ENCODE data around the gene MILR1.

Gene MILR1

DNA sequence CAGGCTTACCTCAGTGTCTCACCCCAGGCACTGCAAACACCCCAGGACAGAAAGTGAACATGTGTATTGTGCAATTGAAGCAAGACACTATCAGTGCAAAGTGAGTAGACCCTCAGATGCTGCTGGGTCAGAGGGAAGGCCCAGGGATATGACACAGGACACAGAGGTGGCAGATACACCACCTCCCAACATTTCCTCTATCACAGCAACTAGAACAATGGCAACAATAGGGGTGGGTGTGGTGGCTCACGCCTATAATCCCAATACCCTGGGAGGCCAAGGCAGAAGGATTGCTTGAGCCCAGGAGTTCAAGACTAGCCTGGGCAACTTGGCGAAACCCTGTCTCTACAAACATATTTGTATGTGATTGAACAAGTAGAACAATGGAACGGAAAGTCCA, 22.5 kb downstream of the MILR1 start:
- TF ChIP-seq, protein P1, sequence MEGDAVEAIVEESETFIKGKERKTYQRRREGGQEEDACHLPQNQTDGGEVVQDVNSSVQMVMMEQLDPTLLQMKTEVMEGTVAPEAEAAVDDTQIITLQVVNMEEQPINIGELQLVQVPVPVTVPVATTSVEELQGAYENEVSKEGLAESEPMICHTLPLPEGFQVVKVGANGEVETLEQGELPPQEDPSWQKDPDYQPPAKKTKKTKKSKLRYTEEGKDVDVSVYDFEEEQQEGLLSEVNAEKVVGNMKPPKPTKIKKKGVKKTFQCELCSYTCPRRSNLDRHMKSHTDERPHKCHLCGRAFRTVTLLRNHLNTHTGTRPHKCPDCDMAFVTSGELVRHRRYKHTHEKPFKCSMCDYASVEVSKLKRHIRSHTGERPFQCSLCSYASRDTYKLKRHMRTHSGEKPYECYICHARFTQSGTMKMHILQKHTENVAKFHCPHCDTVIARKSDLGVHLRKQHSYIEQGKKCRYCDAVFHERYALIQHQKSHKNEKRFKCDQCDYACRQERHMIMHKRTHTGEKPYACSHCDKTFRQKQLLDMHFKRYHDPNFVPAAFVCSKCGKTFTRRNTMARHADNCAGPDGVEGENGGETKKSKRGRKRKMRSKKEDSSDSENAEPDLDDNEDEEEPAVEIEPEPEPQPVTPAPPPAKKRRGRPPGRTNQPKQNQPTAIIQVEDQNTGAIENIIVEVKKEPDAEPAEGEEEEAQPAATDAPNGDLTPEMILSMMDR (IDR thresholded peaks at IDR 0.05; ENCODE audit: low read depth, low read length, missing control alignments) = no peak
- H3K4me3 ChIP-seq (ENCODE audit: low read depth, low read length) = no peak overlapping the region
- no peak for DNase-seq (ENCODE audit: low read depth)

DNA sequence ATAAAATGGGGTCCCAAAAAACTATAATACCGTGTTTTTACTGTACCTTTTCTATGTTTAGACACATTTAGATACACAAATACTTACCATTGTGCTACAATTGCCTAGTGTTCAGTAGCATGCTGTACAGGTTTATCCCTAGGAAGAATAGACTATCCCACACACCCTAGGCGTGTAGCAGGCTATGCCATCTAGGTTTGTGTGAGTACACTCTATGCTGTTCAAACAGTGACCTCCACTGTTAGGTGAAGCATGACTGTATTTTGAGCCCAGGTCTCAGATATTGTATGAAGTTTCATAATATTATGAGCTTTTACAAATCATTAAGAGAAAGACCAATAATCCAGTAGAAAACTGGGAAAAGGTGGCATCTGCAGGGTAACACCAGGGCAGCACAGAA, 23.6 kb downstream of the MILR1 start:
- DNase-seq (ENCODE audit: low read depth) = no peak
- TF ChIP-seq, protein P1 (IDR thresholded peaks at IDR 0.05; ENCODE audit: low read depth, low read length, missing control alignments) = no peak
- H3K4me3 ChIP-seq (ENCODE audit: low read depth, low read length) = no peak overlapping the region

DNA sequence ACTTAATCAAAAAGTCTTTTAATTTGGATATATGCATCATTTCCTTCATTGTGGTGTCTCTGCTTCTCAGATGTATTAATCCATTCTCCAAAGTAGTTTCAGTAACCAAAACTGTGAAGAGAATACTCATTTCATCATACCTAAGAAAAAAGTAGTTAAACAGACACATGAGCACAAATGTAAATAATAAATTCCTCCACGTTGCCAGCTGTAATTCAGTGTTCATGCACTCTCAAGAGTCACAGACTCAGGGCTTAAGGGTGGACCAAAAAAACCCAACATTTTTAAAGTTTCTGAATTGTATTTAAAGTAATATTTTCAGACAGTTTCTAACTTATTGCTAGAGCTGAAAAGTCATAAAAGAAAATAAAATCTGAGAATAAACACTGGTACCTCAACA, 28.9 kb downstream of the MILR1 start:
- TF ChIP-seq, protein P1 (IDR thresholded peaks at IDR 0.05; ENCODE audit: low read depth, low read length, missing control alignments) = no peak
- no peak overlapping the region for H3K4me3 ChIP-seq (ENCODE audit: low read depth, low read length)
- DNase-seq (ENCODE audit: low read depth) = no peak

DNA sequence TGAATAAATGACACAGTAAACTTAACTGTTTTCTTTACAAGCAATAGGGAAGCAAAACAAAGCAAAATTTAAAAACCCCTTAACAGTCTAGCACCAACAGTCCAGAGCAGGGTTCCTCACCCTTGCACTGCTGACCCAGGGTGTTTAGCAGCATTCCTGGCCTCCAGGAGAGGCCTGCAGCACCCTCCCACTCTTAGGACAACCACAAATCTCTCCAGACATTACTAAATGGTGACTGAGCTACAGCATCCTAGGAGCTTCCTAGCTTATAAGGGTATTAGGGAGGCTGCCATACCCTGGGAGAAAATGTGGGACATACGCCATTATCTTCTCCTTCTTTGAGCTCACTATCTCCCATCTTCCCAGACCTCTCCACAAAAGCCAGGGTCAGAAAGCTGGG, 32.0 kb downstream of the MILR1 start:
- DNase-seq (ENCODE audit: low read depth) = no peak
- TF ChIP-seq, protein P1 (IDR thresholded peaks at IDR 0.05; ENCODE audit: low read depth, low read length, missing control alignments) = no peak
- no peak overlapping the region for H3K4me3 ChIP-seq (ENCODE audit: low read depth, low read length)

DNA sequence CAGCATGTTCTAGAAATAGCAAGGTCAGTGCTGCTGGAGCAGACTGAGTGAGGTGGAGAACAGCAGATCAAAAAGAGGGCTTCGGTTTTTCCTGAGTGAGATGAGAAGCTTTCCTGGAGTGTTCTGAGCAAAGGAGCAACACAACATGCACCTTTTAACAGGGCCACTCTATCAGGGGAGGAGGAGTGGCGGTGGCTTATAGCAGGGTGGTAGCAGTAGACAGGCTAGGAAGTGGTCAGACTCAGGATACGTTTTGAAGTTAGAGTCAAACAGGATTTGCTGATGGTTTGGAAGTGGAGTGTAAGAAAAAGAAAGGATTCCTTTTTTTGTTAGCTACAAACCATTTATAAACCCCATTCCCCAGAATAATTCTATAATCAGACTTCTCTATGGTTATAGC, 35.5 kb downstream of the MILR1 start:
- TF ChIP-seq, protein P1 (IDR thresholded peaks at IDR 0.05; ENCODE audit: low read depth, low read length, missing control alignments) = no peak
- no peak overlapping the region for H3K4me3 ChIP-seq (ENCODE audit: low read depth, low read length)
- no peak for DNase-seq (ENCODE audit: low read depth)

DNA sequence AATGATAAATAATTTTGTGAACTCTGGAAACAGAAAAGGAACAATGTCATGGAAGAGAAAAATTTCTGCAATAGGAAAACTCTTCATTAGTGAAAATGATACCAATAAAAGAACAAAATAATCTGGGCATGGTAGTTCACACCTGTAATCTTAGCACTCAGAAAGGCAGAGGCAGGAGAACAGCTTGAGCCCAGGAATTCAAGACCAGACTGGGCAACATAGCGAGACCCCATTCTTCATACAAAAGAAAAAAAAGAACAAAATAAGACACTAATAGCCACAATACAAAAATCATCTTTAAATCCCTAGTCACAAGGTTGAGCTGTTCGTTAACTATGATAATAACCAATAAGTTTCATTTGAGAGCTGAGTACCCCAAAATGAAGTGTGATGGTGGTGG, 39.4 kb downstream of the MILR1 start:
- DNase-seq (ENCODE audit: low read depth) = no peak
- TF ChIP-seq, protein P1 (IDR thresholded peaks at IDR 0.05; ENCODE audit: low read depth, low read length, missing control alignments) = no peak
- H3K4me3 ChIP-seq (ENCODE audit: low read depth, low read length) = no peak overlapping the region

DNA sequence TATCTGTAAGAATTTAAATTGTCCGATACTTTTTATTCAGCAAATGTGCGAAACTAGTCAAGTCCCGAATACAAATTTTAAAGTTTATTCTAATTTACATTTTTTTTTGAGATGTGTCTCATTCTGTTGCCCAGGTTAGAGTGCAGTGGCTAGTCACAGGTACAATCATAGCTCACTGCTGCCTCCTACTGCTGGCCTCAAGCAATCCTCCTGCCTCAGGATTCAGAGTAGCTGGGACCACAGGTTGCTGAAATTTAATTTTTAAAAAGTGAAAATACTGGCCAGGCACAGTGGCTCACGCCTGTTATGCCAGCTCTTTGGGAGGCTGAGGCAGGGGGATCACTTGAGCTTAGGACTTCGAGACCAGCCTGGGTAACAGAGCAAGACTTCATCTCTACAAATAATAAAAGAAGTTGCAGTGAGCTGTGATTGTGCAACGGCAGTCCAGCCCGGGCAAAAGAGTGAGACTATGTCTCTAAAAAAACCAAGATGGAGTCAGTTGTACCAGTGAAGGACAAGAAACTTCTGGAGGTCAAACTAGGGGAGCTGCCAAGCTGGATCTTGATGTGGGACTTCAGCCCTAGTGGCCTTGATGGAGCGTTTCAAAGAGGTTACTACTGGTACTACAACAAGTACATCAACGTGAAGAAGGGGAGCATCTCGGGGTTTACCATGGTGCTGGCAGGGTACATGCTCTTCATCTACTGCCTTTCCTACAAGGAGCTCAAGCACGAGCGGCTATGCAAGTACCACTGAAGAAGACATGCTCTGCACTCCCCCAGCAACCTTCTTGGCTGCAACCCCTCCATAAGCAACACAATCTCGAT, 42.3 kb downstream of the MILR1 start:
- TF ChIP-seq, protein P1 (IDR thresholded peaks at IDR 0.05; ENCODE audit: low read depth, low read length, missing control alignments) = peak; percentile 68
- DNase-seq (ENCODE audit: low read depth) = no peak
- no peak overlapping the region for H3K4me3 ChIP-seq (ENCODE audit: low read depth, low read length)

Measured in GM12864 (cell line).